Measurements from ENCODE around the gene SEC62. TPM values are rescaled to one million over a fixed set of nuclear protein-coding genes. Genes with fewer than 3 reads are reported as not detected.

The SEC62 gene
- total RNA-seq, 1 donor from 2014 or later, result 106 TPM

Other genes with a start within 250 kb of the SEC62 start
- gene TERC, start 201.7 kb upstream of the SEC62 start, total RNA-seq, result 16.7 and 685 TPM in 2 replicates
- 12.3 and 14.3 TPM in 2 replicates for gene ACTRT3, start 197.2 kb upstream of the SEC62 start, total RNA-seq
- 21.7 and 23.2 TPM in 2 replicates for gene MYNN, start 193.4 kb upstream of the SEC62 start, total RNA-seq
- gene LRRIQ4, start 153.9 kb upstream of the SEC62 start, total RNA-seq, result 0.17 TPM in 1 of 2 replicates, not detected in the other
- gene LRRC34, start 153.9 kb upstream of the SEC62 start, total RNA-seq, result 5.2 and 8.0 TPM in 2 replicates
- gene LRRC31, start 96.9 kb upstream of the SEC62 start, total RNA-seq, result 1.2 and 1.8 TPM in 2 replicates
- gene SAMD7, start 55.2 kb upstream of the SEC62 start, total RNA-seq, result not detected in 2 replicates
- 28.6 and 50.5 TPM in 2 replicates for gene GPR160, start 71.2 kb downstream of the SEC62 start, total RNA-seq
- gene PHC3, start 214.9 kb downstream of the SEC62 start, total RNA-seq, result 10.4 and 39.1 TPM in 2 replicates

All from renal cortical epithelial cell (primary cell).